Uterus (tissue), 4 donors: Measurements from ENCODE around the gene TEC. TPM values are rescaled to one million over a fixed set of nuclear protein-coding genes. Genes with fewer than 3 reads are reported as not detected.

Experiments
- DNase-seq, 2 donors: peaks; one replicate each; pipeline ENCODE4 v3.0.0-alpha.2; 2019 to 2020
- H3K27ac ChIP-seq, 2 donors: fragments of 200-600 bp; sonication (generic); 1 replicate in 1 of 2; 2 replicates in 1 of 2; pipeline ENCODE4 v1.5.1; 2016 to 2018
- H3K27me3 ChIP-seq, 2 donors: fragments of 200-600 bp; sonication (generic); one replicate each; pipeline ENCODE4 v1.5.1; 2018 to 2019; ENCODE audit warnings: control low read depth in 1 of 2
- H3K36me3 ChIP-seq, 2 donors: fragments of 200-600 bp; sonication (generic); one replicate each; pipeline ENCODE4 v1.5.1; 2019; ENCODE audit warnings: control low read depth in 1 of 2
- H3K4me1 ChIP-seq, 2 donors: fragments of 200-600 bp; sonication (generic); one replicate each; pipeline ENCODE4 v1.5.1; 2018 to 2019; ENCODE audit warnings: control low read depth in 1 of 2
- H3K4me3 ChIP-seq, 2 donors: fragments of 200-600 bp; sonication (generic); 1 replicate in 1 of 2; 2 replicates in 1 of 2; pipeline ENCODE4 v1.5.1; 2018 to 2019; ENCODE audit warnings: mild to moderate bottlenecking in 1 of 2
- H3K9me3 ChIP-seq, 2 donors: fragments of 200-600 bp; sonication (generic); one replicate each; pipeline ENCODE4 v1.5.1; 2019; ENCODE audit warnings: control low read depth in 1 of 2
- POLR2A ChIP-seq, 2 donors: fragments of 450-650 bp; IDR thresholded peaks; one replicate each; pipeline ENCODE4 v1.6.1; 2016; ENCODE audit warnings: antibody characterized with exemption in 2 of 2, mild to moderate bottlenecking in 1 of 2, moderate library complexity in 1 of 2
- intact Hi-C: fragments of 100-400 bp; cut with DNase I; formaldehyde crosslinking; loops from one replicate; pipeline ENCODE4 v1.15.1; 2023; ENCODE audit warnings: low total_unique reads
- total RNA-seq, 4 donors: library from RNA; depleted of rRNA in 3 of 4; stranded (reverse); fragments of >200 nt in 3 of 4; gene quantifications; one replicate each; pipeline versions ENCODE4 v1.1.0 to v1.2.4, GENCODE V29; 2014 to 2023
- TF ChIP-seq, protein P1 (sequence below), 4 experiments: fragments of 200-600 bp in 2 of 4; fragments of 450-650 bp in 2 of 4; sonication (generic) in 2 of 4; IDR thresholded peaks; one replicate each; pipeline ENCODE4 v1.5.1; 2016 to 2019; ENCODE audit warnings: antibody characterized with exemption in 4 of 4, mild to moderate bottlenecking in 2 of 4, moderate library complexity in 1 of 4
- donor health status: DM: yes; HTN: yes; CAD: no.

The TEC gene
- total RNA-seq, 4 donors from 2014 or later, result under 0.01 to 6.8 (median 2.6) TPM

DNA sequence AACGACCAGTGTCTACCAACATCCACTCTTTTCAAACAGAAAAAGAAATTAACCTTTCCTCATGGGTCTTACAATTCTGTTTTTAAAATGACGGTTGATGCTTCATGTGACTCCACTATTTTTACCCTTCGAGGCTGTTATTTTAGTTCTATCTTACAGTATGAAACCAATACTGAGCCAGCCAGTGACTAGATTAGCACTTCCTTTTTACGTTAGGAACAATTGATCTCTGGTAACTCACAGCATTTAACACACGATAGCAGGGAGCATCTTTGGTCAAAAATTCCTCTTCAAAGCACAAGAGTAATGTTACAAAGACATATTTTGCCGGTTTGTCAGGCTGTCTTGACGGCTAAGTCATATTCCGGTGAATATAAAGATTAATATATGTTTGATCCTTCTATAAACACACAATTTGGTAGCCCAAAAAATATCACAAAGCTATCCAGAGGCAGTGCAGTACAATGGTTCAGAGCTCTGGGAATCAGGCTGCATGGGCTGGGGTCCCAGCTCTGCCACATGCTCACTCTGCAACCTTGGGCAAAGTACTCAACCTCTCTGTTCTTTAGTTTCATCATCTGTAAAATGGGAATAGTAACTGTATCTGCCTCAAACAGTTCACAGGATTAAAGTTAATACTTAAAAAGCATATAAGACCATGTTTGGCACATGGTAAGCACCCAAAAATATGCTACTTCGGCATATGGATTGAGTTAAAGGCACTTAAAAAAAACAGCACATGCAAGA lies 72.7 kb downstream of the TEC start:
- no peak for TF ChIP-seq POLR2A (IDR thresholded peaks at IDR 0.05)
- TF ChIP-seq, protein P1, sequence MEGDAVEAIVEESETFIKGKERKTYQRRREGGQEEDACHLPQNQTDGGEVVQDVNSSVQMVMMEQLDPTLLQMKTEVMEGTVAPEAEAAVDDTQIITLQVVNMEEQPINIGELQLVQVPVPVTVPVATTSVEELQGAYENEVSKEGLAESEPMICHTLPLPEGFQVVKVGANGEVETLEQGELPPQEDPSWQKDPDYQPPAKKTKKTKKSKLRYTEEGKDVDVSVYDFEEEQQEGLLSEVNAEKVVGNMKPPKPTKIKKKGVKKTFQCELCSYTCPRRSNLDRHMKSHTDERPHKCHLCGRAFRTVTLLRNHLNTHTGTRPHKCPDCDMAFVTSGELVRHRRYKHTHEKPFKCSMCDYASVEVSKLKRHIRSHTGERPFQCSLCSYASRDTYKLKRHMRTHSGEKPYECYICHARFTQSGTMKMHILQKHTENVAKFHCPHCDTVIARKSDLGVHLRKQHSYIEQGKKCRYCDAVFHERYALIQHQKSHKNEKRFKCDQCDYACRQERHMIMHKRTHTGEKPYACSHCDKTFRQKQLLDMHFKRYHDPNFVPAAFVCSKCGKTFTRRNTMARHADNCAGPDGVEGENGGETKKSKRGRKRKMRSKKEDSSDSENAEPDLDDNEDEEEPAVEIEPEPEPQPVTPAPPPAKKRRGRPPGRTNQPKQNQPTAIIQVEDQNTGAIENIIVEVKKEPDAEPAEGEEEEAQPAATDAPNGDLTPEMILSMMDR (IDR thresholded peaks at IDR 0.05), result no peak
- intact Hi-C loops, result no loop called here
- peaks cover 0 to 4% of the 10 kb centered on the region in 2 donors for H3K4me1 ChIP-seq
- no peak for DNase-seq
- no peak overlapping the region for H3K27ac ChIP-seq
- H3K9me3 ChIP-seq, result no peaks in the 10 kb centered on the region
- no peak overlapping the region for H3K4me3 ChIP-seq
- H3K27me3 ChIP-seq, result no peaks in the 10 kb centered on the region
- H3K36me3 ChIP-seq, result no peaks in the 10 kb centered on the region

DNA sequence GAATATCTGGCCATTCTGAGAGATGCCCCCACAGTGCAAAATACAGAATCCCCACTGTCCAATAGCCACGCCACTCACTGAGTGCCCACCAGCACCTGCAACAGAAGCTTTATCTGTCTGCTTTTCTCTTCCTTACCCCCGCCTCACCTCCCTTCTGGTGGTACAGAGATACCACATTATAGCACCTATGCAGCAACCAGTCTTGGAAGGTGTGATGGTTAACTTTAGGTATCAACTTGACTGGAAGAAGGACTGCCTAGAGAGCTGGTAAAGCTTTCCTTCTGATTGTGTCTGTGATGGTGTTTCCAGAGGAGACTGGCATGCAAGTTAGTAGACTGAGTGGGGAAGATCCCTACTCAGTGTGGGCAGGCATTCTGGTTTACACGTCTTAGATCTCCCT lies 73.8 kb downstream of the TEC start:
- no peaks in the 10 kb centered on the region for H3K36me3 ChIP-seq
- intact Hi-C loops, result no loop called here
- no peaks in the 10 kb centered on the region for H3K9me3 ChIP-seq
- H3K4me1 ChIP-seq, result peaks cover 0 to 4% of the 10 kb centered on the region in 2 donors
- no peak for DNase-seq
- no peak overlapping the region for H3K27ac ChIP-seq
- H3K4me3 ChIP-seq, result no peak overlapping the region
- TF ChIP-seq, protein P1 (IDR thresholded peaks at IDR 0.05), result no peak
- TF ChIP-seq POLR2A (IDR thresholded peaks at IDR 0.05), result no peak
- H3K27me3 ChIP-seq, result no peaks in the 10 kb centered on the region

DNA sequence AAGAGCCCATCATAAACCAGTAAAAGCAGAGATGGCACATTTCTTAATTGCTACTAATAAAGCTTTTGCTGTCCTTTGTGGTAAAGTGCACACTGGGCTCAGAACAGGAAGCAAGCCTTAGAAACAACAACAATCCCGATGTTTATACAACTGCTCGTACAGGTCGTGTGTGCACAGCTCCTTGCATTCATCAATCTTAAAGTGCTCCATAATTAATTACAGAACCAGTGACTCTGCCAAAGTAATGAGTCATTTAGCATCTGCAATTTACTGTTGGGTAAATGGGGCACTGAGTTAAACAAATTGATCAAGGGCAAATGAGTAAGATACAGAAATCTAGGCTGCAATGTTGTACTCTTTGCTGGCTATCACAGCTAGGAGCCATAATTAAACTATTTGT lies 74.3 kb downstream of the TEC start:
- Histone ChIP-seq H3K27ac (no peak overlapping the region), H3K9me3 (no peaks in the 10 kb centered on the region), H3K4me3 (no peak overlapping the region), H3K4me1 (peaks cover 0 to 4% of the 10 kb centered on the region in 2 donors), H3K27me3 (no peaks in the 10 kb centered on the region), H3K36me3 (no peaks in the 10 kb centered on the region)
- no peak for TF ChIP-seq POLR2A (IDR thresholded peaks at IDR 0.05)
- TF ChIP-seq, protein P1 (IDR thresholded peaks at IDR 0.05), result no peak
- intact Hi-C loops, result no loop called here
- no peak for DNase-seq

DNA sequence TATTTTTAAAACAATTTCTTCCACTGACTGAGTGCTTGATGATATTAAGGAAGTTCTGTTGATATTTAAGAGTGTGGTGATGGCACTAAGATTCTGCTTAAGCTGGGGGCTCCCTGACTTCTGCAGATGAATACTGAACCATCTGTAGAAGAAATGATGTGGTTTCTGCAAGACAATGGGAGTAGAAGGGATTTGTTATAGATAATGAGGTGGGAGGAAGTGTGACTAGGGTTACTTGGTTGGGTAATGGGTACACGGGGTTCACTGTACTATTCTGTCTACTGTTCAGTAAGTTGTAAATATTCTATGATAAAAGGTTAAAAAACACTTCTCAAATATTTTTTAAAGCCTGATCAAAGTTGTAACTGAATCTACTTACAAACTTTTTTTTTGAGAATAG lies 74.7 kb downstream of the TEC start:
- Histone ChIP-seq H3K36me3 (no peaks in the 10 kb centered on the region), H3K4me1 (peaks cover 0 to 4% of the 10 kb centered on the region in 2 donors), H3K27me3 (no peaks in the 10 kb centered on the region), H3K27ac (no peak overlapping the region), H3K4me3 (no peak overlapping the region), H3K9me3 (no peaks in the 10 kb centered on the region)
- TF ChIP-seq, protein P1 (IDR thresholded peaks at IDR 0.05), result no peak
- TF ChIP-seq POLR2A (IDR thresholded peaks at IDR 0.05), result no peak
- no peak for DNase-seq
- intact Hi-C loops, result no loop called here

DNA sequence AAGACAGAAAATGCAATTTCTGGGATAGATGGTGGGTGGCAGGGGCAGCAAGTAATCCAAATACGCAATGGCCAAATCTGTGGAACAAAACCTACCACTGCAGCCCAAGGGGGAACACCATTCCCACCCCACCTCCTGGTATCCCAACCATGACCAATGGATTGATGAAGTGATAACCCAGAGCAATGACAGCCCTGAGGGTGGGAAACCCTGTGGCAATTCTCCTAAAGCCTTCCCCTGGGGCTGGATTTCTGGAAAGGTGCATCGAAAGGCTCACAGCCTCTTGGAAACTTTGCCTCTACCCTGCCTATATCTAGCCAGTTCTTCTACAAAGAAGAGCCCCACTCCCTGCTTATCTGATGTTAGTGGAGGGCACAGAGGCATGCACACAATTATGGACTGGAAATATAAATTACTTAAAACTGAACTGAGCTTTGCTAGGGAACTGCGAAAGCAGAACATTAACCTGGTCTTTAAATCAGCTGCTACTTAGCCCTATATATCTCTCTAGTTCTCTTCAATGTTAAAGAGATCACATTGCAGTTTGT lies 75.6 kb downstream of the TEC start:
- intact Hi-C loops, result no loop called here
- no peak overlapping the region for H3K4me3 ChIP-seq
- peaks cover 0 to 4% of the 10 kb centered on the region in 2 donors for H3K4me1 ChIP-seq
- H3K36me3 ChIP-seq, result no peaks in the 10 kb centered on the region
- no peaks in the 10 kb centered on the region for H3K9me3 ChIP-seq
- H3K27ac ChIP-seq, result no peak overlapping the region
- H3K27me3 ChIP-seq, result no peaks in the 10 kb centered on the region
- TF ChIP-seq POLR2A (IDR thresholded peaks at IDR 0.05), result no peak
- TF ChIP-seq, protein P1 (IDR thresholded peaks at IDR 0.05), result no peak
- no peak for DNase-seq
